CD4-positive, alpha-beta T cell treated with Interleukin-10 for 1 hour (primary cell): Measurements from ENCODE around the gene CCDC152.

Experiments used
- DNase-seq: peaks from one replicate; pipeline ENCODE4 v3.0.0-alpha.2; 2020

Gene CCDC152

GRCh38 chr5:42784132-42784531, 27.5 kb downstream of the CCDC152 start:
- DNase-seq = no peak

GRCh38 chr5:42785756-42786155, 29.1 kb downstream of the CCDC152 start:
- no peak for DNase-seq

- no peak for DNase-seq
Measured at GRCh38 chr5:42787073-42787472, 30.5 kb downstream of the CCDC152 start.

GRCh38 chr5:42787845-42788244, 31.2 kb downstream of the CCDC152 start:
- no peak for DNase-seq

DNA sequence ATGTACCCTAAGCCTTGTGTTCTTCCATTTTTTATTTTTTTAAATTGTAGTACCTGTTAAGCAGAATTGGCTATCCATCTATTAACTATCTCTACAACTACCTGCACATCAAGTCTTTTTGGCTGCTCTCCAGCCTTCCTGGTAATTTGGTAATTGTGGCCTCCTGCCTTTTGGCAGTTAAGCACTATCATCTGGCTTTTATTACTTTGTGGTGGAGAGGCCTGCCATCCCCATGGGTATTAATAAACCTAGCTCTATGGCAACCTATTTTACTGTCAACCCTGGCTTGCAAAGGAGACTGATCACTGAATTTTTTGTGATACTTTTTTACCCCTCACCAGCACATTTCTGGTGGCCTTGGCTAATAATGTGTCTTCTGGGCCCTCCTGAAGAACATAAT, 34.5 kb downstream of the CCDC152 start:
- DNase-seq = no peak

GRCh38 chr5:42798284-42799240, 41.9 kb downstream of the CCDC152 start:
- DNase-seq = no peak

- no peak for DNase-seq
Measured at GRCh38 chr5:42799241-42799608, 42.6 kb downstream of the CCDC152 start.

- no peak for DNase-seq
Measured at GRCh38 chr5:42799668-42800114, 43.1 kb downstream of the CCDC152 start.

- no peak for DNase-seq
Measured at GRCh38 chr5:42800748-42801330, 44.2 kb downstream of the CCDC152 start.

DNA sequence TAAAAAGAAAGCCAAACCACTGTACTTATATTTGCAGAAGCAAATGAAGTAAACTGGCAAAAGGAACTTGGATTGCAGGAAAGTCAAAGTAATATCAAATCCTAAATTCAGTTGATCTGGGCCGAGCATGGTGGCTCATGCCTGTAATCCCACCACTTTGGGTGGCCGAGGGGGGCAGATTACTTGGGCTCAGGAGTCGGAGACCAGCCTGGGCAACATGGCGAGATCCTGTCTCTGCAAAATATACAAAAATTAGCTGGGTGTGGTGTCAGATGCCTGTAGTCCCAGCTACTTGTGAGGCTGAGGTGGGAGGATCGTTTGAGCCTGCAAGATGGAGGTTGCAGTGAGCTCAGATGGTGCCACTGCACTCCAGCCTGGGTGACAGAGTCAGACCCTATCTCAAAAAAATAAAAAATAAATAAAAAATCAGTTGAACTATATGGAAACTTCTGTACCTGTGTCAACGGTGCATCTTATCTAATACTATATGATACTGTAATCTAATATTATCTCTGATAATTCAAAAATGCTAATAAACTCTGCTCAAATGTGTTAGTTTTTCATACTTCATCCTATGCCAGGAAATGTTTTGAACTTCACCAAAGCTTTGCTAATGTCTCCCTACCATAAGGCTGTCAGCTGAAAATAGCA, 45.0 kb downstream of the CCDC152 start:
- DNase-seq = no peak

DNA sequence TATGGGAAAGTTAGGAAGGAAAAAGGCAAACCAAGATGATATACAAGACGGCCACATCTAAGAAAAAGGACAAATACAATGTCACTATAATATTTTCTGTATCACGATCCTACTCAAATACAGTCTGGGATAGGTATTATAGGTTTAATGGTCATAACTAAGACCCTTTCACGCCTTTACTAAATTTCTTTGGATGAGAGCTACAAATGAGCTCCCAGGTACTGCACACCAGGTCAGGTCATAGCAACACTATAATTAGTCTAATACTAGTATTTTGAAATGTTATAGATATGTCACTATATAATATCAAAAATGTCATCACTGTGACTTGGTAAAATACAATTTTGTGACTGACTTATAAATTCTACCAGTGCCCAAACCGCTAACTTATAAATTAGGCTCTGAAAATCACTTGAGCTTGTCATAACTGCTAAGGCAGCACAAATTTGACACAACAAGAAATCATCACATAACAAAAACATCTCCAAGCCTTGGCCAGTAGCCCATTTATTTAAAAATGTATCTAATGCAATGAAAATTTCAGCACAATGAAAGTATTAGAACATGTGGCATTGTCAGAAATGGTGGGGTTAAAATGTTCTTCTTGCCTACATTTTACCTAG, 48.2 kb downstream of the CCDC152 start:
- DNase-seq = no peak

DNA sequence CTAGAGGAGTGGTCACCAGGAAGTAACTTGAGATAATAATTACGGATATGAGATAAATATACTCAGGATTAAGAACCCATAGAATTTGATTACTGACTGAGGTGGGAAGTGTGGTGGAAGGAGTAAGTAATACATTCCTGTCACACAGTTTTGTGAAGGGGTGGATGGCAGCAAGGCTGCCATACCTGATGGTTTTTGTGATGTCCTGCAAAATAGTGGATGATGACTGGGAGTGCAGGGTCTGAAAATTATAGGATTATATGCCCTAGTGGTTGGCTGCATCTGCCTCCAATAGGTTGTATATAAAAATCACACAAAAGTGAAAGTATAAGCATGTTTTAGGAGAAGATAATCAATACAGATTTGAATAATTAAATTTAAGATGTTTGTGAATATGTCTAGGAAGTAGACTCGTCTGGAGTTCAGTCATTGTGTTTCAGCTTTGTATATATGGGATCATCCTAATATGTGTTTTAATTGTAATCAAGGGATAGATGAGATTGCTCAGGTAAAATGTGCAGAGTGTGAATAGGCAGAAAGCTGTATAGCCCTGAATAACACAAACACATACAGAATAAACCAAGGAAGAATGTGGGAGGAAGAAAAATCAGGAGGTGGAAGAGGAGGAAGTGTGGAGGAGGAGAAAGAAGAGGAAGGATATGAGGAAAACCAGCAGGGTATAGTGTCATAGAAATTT, 49.5 kb downstream of the CCDC152 start:
- DNase-seq = no peak

- DNase-seq = no peak
Measured at GRCh38 chr5:42806701-42807262, 50.2 kb downstream of the CCDC152 start.

GRCh38 chr5:42807722-42808447, 51.3 kb downstream of the CCDC152 start:
- DNase-seq = no peak

GRCh38 chr5:42808888-42809611, 52.4 kb downstream of the CCDC152 start:
- no peak for DNase-seq

- no peak for DNase-seq
Measured at GRCh38 chr5:42810834-42811590, 54.4 kb downstream of the CCDC152 start.

DNA sequence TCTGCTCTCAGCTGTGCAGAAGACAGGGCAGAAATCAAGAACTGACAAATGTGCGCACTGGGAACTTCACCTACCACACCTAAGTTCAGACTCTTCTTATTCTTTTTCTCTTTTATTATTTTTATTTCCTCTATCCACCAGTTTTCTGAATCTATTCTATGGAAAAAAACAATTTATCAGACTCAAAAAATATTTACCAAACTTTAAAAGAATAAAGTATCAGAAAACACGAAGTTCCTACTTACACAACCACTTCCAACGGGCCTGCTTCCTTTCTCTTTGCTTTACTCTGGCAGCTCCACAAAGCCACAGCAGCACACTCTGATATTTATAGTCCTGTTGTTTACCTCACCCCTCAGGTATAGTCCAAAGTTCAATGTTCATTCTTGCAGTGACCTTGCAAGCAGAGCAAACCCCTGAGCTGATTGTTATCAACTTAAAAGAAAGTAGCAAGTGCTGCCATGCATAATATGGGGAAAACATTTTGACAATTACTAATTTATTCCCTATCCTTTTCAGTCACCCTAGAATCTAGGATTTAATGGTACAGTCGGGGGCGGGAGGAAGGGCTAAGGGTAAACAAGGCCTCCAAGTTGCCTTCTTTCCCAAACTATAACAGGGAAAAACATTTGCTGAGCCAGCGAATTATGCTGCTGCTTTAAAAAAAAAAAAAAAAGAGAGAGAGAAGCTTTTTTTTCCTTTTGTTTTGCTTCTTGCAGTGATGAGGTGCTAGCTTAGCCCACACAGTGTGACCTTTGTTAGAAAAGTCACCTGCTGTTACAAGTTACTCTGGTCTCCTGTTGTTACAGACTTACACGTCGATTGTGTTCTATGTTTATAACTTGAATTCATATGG, 55.2 kb downstream of the CCDC152 start, which contains the start of gene SELENOP:
Gene SELENOP, minus strand, starts transcription at position 302 of the 856 bp plus-strand sequence. CDS start 3,539 bp downstream, outside the sequence.
- DNase-seq = no peak

GRCh38 chr5:42812620-42813019, 56.0 kb downstream of the CCDC152 start:
- DNase-seq = no peak

- no peak for DNase-seq
Measured at GRCh38 chr5:42813533-42813932, 56.9 kb downstream of the CCDC152 start.
